Eye (tissue), 1 donor: Measurements from ENCODE around the gene PHEX.
A peak's percentile ranks its signal among the peaks of the same experiment; 100 is the strongest.

Experiments used
- DNase-seq: peaks from one replicate; pipeline ENCODE4 v3.0.0-alpha.2; 2015

Gene PHEX

DNA sequence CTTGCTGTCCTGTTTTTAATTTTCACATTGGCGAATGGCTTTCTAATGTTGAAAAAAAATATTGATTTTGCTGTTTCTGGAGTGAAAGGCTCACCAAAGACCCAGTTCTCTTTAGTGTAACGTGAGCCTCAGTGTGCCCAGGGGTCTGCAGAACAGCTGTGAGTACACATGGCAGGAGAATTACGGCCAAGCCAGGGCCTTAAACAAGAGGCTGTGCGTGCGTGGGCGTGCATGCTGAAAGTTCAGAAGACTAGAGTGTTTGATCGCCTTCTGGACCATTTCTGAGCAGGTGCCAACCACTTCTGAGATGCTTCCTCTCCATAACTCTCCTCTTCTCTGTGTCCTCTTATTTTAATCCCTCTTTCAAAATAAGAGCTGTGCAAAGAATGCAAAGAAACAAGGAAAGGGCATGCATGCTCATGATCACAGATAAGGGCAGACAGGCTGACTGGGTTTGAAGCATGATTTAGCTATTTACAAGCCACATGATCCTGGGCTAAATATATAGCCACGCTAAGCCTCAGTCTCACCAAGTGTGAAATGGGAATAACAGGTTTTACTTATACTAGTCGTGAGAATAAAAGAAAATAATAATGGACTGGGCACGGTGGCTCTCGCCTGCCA, 9.9 kb downstream of the PHEX start:
- no peak for DNase-seq

DNA sequence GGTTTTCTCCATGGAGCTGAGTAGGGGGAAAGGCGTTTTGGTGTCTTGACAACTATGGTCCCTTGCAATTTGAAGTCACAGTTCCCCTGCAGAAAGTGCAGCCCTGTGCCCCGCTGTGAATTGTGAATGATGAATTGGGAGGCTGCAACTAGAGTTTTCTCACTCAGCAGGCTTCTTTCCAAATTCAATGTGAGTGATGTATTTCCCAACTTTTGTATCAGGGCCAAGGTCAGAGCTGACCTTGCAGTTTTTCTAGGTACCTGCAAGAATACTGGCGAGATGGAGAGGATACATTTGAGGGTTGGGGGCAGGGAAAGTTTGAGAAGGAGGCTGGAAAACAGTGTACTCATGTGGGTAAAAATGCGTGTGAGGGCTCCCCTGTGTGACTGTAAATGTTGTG, 11.7 kb downstream of the PHEX start:
- DNase-seq, result no peak

- DNase-seq, result no peak
Measured at GRCh38 chrX:22047468-22047867, 15.3 kb downstream of the PHEX start.

GRCh38 chrX:22053481-22053880, 21.4 kb downstream of the PHEX start:
- DNase-seq, result no peak

- DNase-seq, result no peak
Measured at GRCh38 chrX:22056235-22056634, 24.1 kb downstream of the PHEX start.

GRCh38 chrX:22057667-22058066, 25.5 kb downstream of the PHEX start:
- DNase-seq, result no peak

DNA sequence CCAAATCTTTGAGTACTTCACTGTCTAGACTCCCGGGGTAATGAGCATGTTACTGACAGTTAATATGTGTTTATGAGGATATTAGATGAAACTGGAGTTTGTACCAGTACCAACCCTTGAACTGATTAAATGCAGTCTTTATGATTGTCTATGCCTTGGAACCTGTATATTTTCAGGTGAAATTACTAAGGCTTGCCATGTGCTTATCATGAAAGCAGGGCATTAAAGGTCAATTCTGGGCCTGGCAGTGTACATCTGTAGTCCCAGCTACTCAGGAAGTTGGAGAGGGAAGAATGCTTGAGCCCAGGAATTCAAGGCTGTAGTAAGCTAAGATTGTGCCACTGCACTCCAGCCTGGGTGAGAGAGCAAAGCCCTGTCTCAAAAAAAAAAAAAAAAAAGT, 27.6 kb downstream of the PHEX start:
- DNase-seq, result no peak

DNA sequence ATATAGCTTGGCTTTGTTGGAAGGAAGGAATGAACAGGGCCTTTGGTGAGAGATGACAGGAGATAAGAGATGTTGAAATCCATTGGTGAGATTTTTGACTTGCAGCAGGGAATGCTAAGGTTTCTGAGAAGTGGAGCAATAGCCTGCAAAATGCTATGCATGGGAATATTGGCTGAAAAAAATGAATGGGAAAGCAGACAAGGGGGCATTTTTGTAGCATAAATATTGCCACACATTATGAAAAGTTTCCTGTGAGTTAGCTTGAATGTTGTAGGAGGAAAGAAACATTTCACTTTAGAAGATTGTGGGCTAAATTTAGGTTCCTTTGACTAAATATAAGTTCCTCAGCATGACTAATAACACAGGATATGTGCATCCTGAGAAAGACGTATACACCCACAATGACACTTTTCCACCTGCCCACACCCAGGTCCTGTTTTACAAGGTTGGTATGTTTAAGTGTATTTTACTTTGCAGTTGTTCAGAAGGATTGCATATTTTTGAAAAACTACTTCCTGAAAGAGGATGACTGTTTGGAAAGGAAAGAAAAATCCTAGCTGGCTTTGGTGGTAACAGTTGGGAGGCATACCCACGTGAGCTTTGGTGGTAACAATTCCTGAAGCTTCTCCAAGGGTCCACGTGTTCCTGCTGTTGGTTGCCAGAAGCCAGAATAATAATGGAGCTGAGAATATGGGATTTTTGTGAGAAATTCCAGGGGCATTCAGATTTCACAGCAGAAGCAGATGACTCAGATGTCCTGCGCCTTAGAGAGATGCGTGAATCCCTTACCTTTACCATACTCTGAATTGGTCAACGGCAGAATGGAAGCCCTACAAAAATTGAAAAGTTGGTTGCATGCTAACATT, 28.5 kb downstream of the PHEX start:
- DNase-seq, result no peak

DNA sequence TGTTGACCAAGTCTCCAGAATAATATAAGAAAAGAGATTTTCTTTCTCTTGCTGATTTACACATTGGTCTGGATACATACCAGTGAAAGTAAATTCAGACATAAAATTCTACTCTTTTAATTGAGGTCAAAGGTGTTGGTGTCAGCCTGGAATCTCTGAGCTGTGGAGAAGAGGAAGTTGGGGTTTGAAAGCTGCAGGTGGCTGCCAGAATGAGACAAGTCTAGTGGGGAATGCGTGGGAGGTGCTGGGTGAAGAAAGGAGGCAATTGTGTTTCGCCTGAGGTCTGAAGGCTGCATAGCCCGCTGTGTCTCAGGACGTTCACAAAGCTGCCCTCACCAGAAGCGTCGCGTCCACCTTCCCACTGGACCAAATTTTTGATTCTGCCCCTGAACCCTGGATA, 31.2 kb downstream of the PHEX start:
- peak; percentile 2 for DNase-seq

- peak; percentile 19 for DNase-seq
Measured at GRCh38 chrX:22069586-22069985, 37.5 kb downstream of the PHEX start.

DNA sequence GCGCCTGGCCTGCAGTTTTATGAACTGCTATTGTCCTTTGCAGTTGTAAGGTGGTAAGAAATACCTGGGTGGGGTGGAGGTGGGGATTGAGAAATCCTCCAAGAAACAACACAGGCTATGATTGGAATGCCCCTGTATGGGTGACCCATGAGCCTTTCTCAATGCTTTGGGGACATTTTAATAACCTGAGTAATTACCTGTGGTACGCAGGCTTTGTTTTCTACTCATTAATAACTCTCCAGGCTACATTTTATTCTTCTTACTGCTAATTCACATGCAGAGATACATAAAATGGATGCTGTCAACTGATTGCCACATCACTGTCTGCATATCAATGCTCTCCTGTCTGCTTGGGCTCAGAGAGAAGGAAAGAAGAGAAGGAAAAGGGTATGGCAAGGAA, 41.8 kb downstream of the PHEX start:
- DNase-seq, result no peak

DNA sequence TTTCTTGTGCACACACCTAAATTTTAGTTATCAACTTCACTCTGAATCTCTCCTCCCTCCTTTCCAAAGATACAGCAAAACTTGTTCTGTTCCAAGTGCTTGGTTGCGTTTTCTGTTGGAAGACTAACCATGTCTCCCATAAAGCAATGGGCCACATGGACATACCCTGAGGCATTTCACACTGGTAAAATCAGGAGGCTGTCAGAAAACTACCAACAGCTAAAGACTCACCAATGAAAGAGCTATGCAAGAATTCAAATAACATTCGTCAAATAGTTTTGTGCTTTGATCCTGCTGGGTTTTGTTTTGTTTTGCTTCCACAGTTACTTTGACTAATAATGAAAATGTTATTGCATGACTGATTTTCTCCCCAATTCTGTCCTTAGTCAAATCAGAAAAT, 46.0 kb downstream of the PHEX start:
- no peak for DNase-seq

DNA sequence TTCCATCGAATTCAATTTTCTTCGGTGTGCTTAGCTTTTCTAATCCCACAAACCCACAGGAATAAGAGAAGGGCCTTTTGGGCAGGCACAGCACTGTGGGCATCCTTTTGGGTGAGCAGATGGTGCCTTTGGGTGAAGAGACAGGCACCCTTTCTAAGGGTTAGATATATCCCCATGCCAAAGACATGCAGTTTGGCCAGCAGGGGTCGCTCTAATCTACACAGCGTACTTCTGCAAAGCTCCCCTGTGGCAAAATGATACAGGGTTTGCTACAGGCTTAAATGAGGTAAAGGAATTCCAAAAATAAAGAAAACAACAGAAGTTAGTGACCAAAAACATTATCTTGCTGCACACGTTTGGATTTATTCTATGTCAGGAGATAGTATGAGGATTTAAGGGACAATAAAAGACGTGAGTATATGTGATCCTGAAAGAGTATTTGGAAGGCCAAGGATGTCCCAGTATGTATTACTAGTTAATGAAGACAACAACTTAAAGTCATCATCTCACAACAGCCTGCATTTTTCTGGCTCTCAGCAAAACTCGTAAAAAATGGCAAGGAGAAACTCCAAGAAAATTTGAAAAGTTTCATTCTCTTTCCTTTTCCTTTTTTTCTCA, 49.5 kb downstream of the PHEX start:
- no peak for DNase-seq

DNA sequence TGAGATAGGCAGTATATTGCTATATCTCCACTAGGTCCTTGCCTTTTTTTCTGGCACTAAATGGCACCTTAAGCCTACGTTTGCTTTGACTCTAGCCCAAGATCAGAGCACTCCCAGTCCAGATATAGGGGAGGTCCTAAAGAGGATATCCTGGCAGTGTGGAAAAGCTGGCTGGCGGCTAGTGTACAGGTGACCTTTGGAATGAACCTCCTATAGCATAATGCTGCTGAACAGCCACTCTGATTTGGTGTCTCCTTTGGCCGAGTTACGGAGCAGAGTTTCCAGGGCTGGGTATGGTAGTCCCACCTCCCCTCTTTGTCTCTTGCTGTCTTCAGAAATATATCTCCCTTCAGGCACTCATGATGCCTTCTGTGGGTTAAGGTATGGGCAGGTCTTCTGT, 53.9 kb downstream of the PHEX start:
- DNase-seq, result no peak

GRCh38 chrX:22087011-22087557, 55.0 kb downstream of the PHEX start:
- DNase-seq, result no peak

- no peak for DNase-seq
Measured at GRCh38 chrX:22088326-22088725, 56.2 kb downstream of the PHEX start.

DNA sequence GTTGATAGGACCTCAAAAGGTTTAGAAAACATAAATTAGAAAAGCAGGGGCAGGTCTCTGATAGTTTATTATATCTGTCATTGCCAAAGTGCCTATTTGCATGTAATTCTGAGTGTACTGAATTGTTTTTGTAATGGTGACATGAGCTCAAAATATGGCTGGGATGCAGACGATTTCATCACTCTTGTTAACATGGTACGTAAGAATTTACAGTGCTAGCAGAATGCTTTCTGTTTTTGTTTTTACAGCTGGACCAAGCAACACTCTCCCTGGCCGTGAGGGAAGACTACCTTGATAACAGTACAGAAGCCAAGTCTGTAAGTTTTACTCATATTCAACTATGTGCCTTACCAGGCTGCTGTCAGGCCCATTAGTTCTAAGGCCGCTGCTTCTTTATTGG, 58.1 kb downstream of the PHEX start:
- no peak for DNase-seq

DNA sequence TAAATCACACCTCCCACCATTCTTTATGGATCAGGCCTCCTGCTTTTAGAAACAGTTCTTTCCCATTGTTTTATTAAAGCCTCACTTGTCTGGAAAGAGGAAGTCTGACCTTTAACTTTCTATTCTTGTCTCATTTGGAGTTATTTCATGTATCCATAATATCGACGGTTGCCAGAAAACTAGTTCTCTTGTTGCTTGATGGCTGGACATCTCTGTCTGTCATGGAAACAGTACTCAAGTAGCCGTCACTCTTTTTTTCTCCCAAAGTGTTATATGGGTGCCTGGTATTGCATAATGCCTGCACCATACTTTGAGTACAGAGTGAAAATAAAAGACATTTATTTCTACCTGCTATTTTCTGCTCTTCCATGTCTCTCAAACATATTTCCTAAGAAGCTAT, 61.4 kb downstream of the PHEX start:
- DNase-seq, result no peak

DNA sequence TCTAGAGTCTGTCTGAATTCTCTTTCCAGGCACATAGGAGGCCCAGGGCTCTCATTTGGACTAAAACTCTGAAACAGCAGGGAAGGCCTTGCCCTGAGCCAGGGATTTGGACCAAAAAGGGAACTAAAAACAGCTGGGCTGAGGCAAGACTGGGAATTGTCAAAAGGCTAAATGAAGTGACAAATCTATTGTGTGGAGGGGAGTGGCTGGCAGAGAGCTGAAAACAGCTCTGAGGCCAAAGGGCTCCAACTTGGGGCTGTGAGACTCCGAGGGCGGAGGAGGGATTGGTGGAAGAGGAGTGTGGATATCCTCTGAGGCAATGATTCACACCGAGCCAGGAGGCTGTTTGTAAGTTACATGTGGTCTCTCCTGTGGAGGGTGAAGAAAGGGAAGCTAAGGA, 63.2 kb downstream of the PHEX start:
- DNase-seq, result no peak

- no peak for DNase-seq
Measured at GRCh38 chrX:22095856-22096255, 63.7 kb downstream of the PHEX start.

GRCh38 chrX:22097012-22097694, 65.0 kb downstream of the PHEX start:
- DNase-seq, result no peak

DNA sequence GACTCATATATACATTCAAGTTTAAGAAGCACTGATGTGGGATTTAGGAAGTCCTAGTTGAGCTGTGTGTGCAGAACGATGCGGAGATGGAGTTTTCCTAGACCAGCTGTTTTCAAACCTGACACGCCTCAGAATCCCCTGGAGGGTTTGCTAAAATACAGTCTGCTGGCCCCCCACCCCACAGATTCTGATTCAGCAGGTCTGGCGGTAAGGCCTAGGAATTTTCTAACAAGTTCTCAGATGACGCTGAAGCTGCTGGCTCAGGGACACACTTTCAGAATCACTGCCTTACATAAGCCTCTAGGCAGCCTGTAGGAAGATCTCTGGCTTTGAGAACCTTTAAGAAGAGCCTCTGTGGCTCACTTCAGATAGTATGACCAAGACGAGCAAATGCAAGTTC, 73.1 kb downstream of the PHEX start:
- no peak for DNase-seq

DNA sequence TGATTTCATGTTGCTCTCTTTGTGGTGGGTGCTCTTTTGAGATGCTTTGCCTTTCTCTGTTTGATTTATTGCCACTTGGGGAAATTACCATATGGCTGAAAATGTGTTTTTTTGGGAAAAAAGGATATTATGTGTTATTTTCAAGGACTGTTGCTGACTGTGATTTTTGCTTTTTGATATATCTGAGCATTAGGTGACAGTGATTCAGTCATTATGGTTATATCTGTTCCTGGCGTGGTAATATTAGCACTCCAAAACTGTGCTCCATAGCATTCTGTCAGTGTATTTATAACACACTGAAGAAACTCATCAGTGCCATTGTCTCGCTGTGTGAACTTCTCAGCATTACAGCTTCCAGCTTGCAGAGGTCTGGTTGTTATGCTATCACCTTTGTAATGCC, 73.8 kb downstream of the PHEX start:
- no peak for DNase-seq
